DND-41 (cell line): ENCODE results near the gene RDH8.

ENCODE experiments used
- CTCF ChIP-seq: IDR thresholded peaks from 2 replicates; pipeline ENCODE4 v1.5.1; 2012; ENCODE audit warnings: borderline replicate concordance, low read length, moderate library complexity, mild to moderate bottlenecking; ENCODE audit not compliant: poor library complexity, severe bottlenecking; ENCODE audit errors: extremely low read depth
- EZH2 ChIP-seq: IDR thresholded peaks from 3 replicates; pipeline ENCODE4 v1.6.1; 2012; ENCODE audit warnings: borderline replicate concordance, low read depth, mild to moderate bottlenecking, moderate library complexity, low read length, inconsistent platforms; ENCODE audit not compliant: severe bottlenecking

DNA sequence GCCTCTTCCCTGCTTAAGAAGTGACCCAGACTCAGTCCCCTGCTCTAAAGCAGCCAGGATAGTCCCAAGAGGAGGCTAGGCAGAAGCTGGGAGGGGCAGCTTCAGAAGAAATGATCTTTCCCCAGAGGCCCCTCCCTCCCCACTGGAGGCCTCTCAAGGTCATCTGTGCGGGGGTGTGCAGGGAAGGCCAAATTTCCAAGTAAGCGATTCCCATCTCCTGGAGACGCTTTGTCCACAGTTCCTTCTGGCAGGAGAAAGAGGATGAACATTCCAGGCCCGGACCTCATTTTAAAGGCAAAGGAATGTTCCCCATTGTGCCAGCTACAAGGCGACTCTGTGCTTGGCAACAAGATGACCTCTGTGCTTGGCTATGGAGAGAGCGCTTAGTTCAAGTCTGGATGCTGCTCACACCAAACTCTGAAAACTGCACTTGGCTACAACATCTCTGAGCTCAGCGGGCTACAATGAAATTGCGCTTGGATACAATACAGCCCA lies 26.4 kb upstream of the RDH8 start:
- no peak for TF ChIP-seq CTCF
- TF ChIP-seq EZH2 = no peak
